Endothelial cell of umbilical vein (primary cell): ENCODE results near the gene TWF2. TPM values are rescaled to one million over a fixed set of nuclear protein-coding genes. Genes with fewer than 3 reads are reported as not detected.
"Not testable (repeated sequence)": the region's sequence is repeated elsewhere in the genome, so short reads cannot be mapped to it uniquely, and the experiment has no call there.

Source experiments
- BruUV-seq: library from RNA; stranded (reverse); fragments of 400-500 nt; replicated peaks from 2 replicates; lab custom pipeline; 2021; lab: Mats Ljungman, UMichigan
- CTCF ChIA-PET: fragments of 300-600, 350-600 bp; sonication (Branson Sonifier 250); formaldehyde crosslinking; loops from one replicate; lab custom pipeline; 2021; ENCODE audit warnings: antibody characterized with exemption, inconsistent platforms; lab: Charles Lee
- POLR2A ChIA-PET: fragments of 300-600, 350-600 bp; sonication (Branson Sonifier 250); formaldehyde crosslinking; loops from one replicate; lab custom pipeline; 2021; ENCODE audit warnings: antibody characterized with exemption, inconsistent platforms; lab: Charles Lee
- DNase-seq: peaks from one replicate; pipeline ENCODE4 v3.0.0-alpha.2; 2011; ENCODE audit warnings: low read depth, low spot score
- FAIRE-seq: peaks from 2 replicates; lab custom pipeline; 2011; peaks lifted over from hg19 to GRCh38; lab: Jason Lieb, UNC
- H2AFZ ChIP-seq: 2 replicates; pipeline ENCODE4 v1.6.0; 2012; ENCODE audit warnings: low read depth, low read length, control low read depth, inconsistent platforms
- H3K27ac ChIP-seq: 2 replicates; pipeline ENCODE4 v1.5.1; 2011; ENCODE audit warnings: low read depth, mild to moderate bottlenecking, control low read depth, low read length, moderate library complexity; ENCODE audit not compliant: insufficient read depth
- H3K27me3 ChIP-seq, 2 experiments: 2 replicates each; pipeline versions ENCODE4 v1.6.0 to v1.6.1; 2011; ENCODE audit warnings: low read length in 2 of 2, mixed read lengths in 1 of 2; ENCODE audit not compliant: control insufficient read depth in 2 of 2, insufficient read depth in 2 of 2
- H3K36me3 ChIP-seq, 2 experiments: 2 replicates in 1 of 2; 3 replicates in 1 of 2; pipeline ENCODE4 v1.5.1; 2011; ENCODE audit warnings: low read length in 2 of 2, mild to moderate bottlenecking in 1 of 2, moderate library complexity in 1 of 2; ENCODE audit not compliant: control insufficient read depth in 2 of 2, insufficient read depth in 2 of 2; ENCODE audit errors: extremely low read depth in 1 of 2
- H3K4me1 ChIP-seq: 3 replicates; pipeline ENCODE4 v1.5.1; 2011; ENCODE audit warnings: mild to moderate bottlenecking, low read length; ENCODE audit not compliant: control insufficient read depth, insufficient read depth; ENCODE audit errors: extremely low read depth
- H3K4me2 ChIP-seq: 2 replicates; pipeline ENCODE4 v1.6.1; 2011; ENCODE audit warnings: low read length, control low read depth, mixed read lengths; ENCODE audit not compliant: insufficient read depth
- H3K4me3 ChIP-seq, 3 experiments: fragments of 200-600 bp in 1 of 3; sonication (generic), shearing (Covaris generic) in 1 of 3; replicated peaks in 1 of 3; 2 replicates each; pipeline ENCODE4 v1.5.1; 2011 to 2016; ENCODE audit warnings: control low read depth in 3 of 3, low read length in 3 of 3, mild to moderate bottlenecking in 2 of 3, inconsistent platforms in 1 of 3, low read depth in 1 of 3, moderate library complexity in 1 of 3; ENCODE audit not compliant: insufficient read depth in 1 of 3
- H3K79me2 ChIP-seq: 2 replicates; pipeline ENCODE4 v1.6.0; 2012; ENCODE audit warnings: low read length, inconsistent platforms; ENCODE audit not compliant: control insufficient read depth, insufficient read depth
- H3K9ac ChIP-seq: replicated peaks from 2 replicates; pipeline ENCODE3; 2011; ENCODE audit warnings: low read length, control low read depth; ENCODE audit not compliant: insufficient read depth; ENCODE audit errors: extremely low read depth
- H3K9me1 ChIP-seq: replicated peaks from 3 replicates; pipeline ENCODE4 v1.6.0; 2011; ENCODE audit warnings: mild to moderate bottlenecking, low read length; ENCODE audit not compliant: control insufficient read depth, insufficient read depth; ENCODE audit errors: extremely low read depth
- H3K9me3 ChIP-seq: replicated peaks from 2 replicates; pipeline ENCODE4 v1.5.1; 2012; ENCODE audit warnings: low read length, inconsistent platforms; ENCODE audit not compliant: control insufficient read depth, insufficient read depth
- H4K20me1 ChIP-seq: replicated peaks from 2 replicates; pipeline ENCODE3; 2011; ENCODE audit warnings: mild to moderate bottlenecking, low read length; ENCODE audit not compliant: control insufficient read depth, insufficient read depth; ENCODE audit errors: extremely low read depth
- POLR2AphosphoS5 ChIP-seq: IDR thresholded peaks from 2 replicates; pipeline ENCODE4 v1.6.1; 2012; ENCODE audit warnings: low read depth, mild to moderate bottlenecking, control low read depth, low read length, moderate library complexity; ENCODE audit not compliant: insufficient read depth
- dilution Hi-C: fragments of 300-500 bp; cut with MboI; formaldehyde crosslinking; loops from one replicate; pipeline ENCODE4 v1.15.0; 2019; ENCODE audit warnings: low sequenced_read_pairs; ENCODE audit not compliant: extremely low pct_ligation_motif_present
- intact Hi-C: fragments of 100-400 bp; cut with micrococcal nuclease; formaldehyde crosslinking; loops from one replicate; pipeline ENCODE4 v1.10.0; 2022
- polyA plus RNA-seq, 4 experiments: library from polyadenylated mRNA; depleted of rRNA in 3 of 4; stranded (reverse) in 3 of 4; unstranded in 1 of 4; fragments of >200 nt; gene quantifications; 2 replicates each; pipeline versions ENCODE4 v1.2.1 to v1.2.3, GENCODE V29; 2011 to 2012; ENCODE audit warnings: missing spikeins in 1 of 4
- total RNA-seq: library from RNA; stranded (reverse); gene quantifications from 2 replicates; pipeline ENCODE4 v1.2.3, GENCODE V29; 2021
- TF ChIP-seq, protein P1 (sequence below): IDR thresholded peaks from 2 replicates; pipeline ENCODE4 v1.6.1; 2011; ENCODE audit not compliant: insufficient read depth, insufficient read length

The TWF2 gene
- total and polyA plus RNA-seq, 2 donors (not counting 3 experiments of a cell fraction or from before 2014, with no cell fraction given), result 82.9 to 134 TPM

- Histone ChIP-seq H3K27me3 (no peaks in the 10 kb centered on the region), H3K9me3 (no peaks in the 10 kb centered on the region), H3K4me1 (peaks cover 10% of the 10 kb centered on the region), H4K20me1 (no peaks in the 10 kb centered on the region), H3K27ac (peak overlapping the region; percentile 95), H3K4me2 (peak overlapping the region; percentile 36), H3K36me3 (peaks cover 0 to 5% of the 10 kb centered on the region in 2 experiments), H3K4me3 (peak overlapping the region in 1 of 3 experiments; percentile 82), H3K9me1 (no peaks in the 10 kb centered on the region), H2AFZ (no peak overlapping the region), H3K79me2 (peaks cover 5% of the 10 kb centered on the region), H3K9ac (no peak overlapping the region)
- ChIA-PET POLR2A (no interaction called here), CTCF (interaction anchor here (1.3 to 3.8 kb wide), 3 partner anchors 8 to 66 kb away, joined by 8 to 16 read pairs (median 10); partner anchors contain the start of gene WDR82)
- dilution Hi-C loops, result no loop called here
- FAIRE-seq (no peak), DNase-seq (no peak)
- no peak for TF ChIP-seq POLR2AphosphoS5
- TF ChIP-seq, protein P1, sequence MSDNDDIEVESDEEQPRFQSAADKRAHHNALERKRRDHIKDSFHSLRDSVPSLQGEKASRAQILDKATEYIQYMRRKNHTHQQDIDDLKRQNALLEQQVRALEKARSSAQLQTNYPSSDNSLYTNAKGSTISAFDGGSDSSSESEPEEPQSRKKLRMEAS, result no peak
- BruUV-seq, result no TSS peak
- intact Hi-C loops, result loop anchor here (1.0 kb wide), 1 partner anchor 8 kb away; the partner anchor contains the start of gene WDR82
Observed at GRCh38 chr3:52286777-52287110, 47.8 kb upstream of the TWF2 start.

DNA sequence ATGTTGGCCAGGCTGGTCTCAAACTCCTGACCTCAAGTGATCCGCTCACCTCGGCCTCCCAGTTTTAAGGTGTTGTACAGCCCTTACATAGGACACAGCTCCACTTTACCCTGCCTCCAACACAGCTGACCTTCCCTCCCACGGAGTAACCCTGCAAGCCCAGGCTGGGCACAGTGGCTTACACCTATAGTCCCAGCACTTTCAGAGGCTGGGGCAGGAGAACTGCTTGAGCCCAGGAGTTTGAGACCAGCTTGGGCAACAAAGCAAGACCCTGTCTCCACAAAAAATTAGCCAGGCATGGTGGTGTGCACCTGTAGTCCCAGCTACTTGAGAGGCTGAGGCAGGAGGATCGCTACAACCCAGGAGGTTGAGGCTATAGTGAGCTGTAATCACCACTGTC is 45.1 kb upstream of the TWF2 start:
- intact Hi-C loops, result not testable (repeated sequence)
- CTCF ChIA-PET, result interaction anchor here (0.8 to 2.0 kb wide), 5 partner anchors 44 to 128 kb away, joined by 3 to 7 read pairs (median 5); no protein-coding TSS in a partner anchor

More for the DNA sequence above, 45.1 kb upstream of the TWF2 start:
- BruUV-seq, H2AFZ ChIP-seq, H3K27ac ChIP-seq, POLR2A ChIA-PET, H3K9me1 ChIP-seq, H3K27me3 ChIP-seq, DNase-seq, H3K9ac ChIP-seq, FAIRE-seq, H3K9me3 ChIP-seq, dilution Hi-C loops, H3K36me3 ChIP-seq, H3K4me3 ChIP-seq, H3K79me2 ChIP-seq, H4K20me1 ChIP-seq, H3K4me2 ChIP-seq: not testable (repeated sequence)
- peaks cover 24% of the 10 kb centered on the region for H3K4me1 ChIP-seq
